ENCODE data around the gene ADARB1. TPM values are rescaled to one million over a fixed set of nuclear protein-coding genes. Genes with fewer than 3 reads are reported as not detected.
A peak's percentile ranks its signal among the peaks of the same experiment; 100 is the strongest.

ADARB1 gene
- total and polyA plus RNA-seq, 4 donors, result 54.7 to 224 (median 90.6) TPM

GRCh38 chr21:45164838-45165237, 90.5 kb downstream of the ADARB1 start:
- no peak for ATAC-seq (ENCODE audit: low FRiP score)
- 78 to 88% methylated on average over 6 of the region's 6 CpGs for WGBS, 2 donors
- H3K4me1 ChIP-seq (ENCODE audit: control insufficient read depth in 1 of 2, insufficient read depth in 2 of 2, low read length in 2 of 2), result peaks cover 4 to 8% of the 10 kb centered on the region in 2 donors
- H3K27me3 ChIP-seq (ENCODE audit: control insufficient read depth in 1 of 2, insufficient read depth in 2 of 2, low read length in 1 of 2), result no peaks in the 10 kb centered on the region
- no peaks in the 10 kb centered on the region for H3K9me3 ChIP-seq (ENCODE audit: control insufficient read depth, low read length)
- no peak for DNase-seq
- H3K27ac ChIP-seq (ENCODE audit: low read depth in 1 of 2, low read length in 2 of 2), result no peak overlapping the region
- H3K4me3 ChIP-seq (ENCODE audit: low read length in 2 of 2), result no peak overlapping the region
- intact Hi-C loops (cut with DNase I), result no loop called here
- H3K36me3 ChIP-seq (ENCODE audit: control insufficient read depth in 1 of 2, insufficient read depth in 2 of 2, low read length in 1 of 2), result peaks cover 0 to 3% of the 10 kb centered on the region in 2 donors

GRCh38 chr21:45166931-45167330, 92.6 kb downstream of the ADARB1 start:
- DNase-seq (no peak), ATAC-seq (ENCODE audit: low FRiP score) (no peak)
- H3K27me3 ChIP-seq (ENCODE audit: control insufficient read depth in 1 of 2, insufficient read depth in 2 of 2, low read length in 1 of 2), result no peaks in the 10 kb centered on the region
- H3K36me3 ChIP-seq (ENCODE audit: control insufficient read depth in 1 of 2, insufficient read depth in 2 of 2, low read length in 1 of 2), result peaks cover 0 to 2% of the 10 kb centered on the region in 2 donors
- peaks cover 4 to 8% of the 10 kb centered on the region in 2 donors for H3K4me1 ChIP-seq (ENCODE audit: control insufficient read depth in 1 of 2, insufficient read depth in 2 of 2, low read length in 2 of 2)
- intact Hi-C loops (cut with DNase I), result no loop called here
- H3K9me3 ChIP-seq (ENCODE audit: control insufficient read depth, low read length), result no peaks in the 10 kb centered on the region
- no peak overlapping the region for H3K27ac ChIP-seq (ENCODE audit: low read depth in 1 of 2, low read length in 2 of 2)
- H3K4me3 ChIP-seq (ENCODE audit: low read length in 2 of 2), result no peak overlapping the region
- 44 to 52% methylated on average over 5 of the region's 5 CpGs for WGBS, 2 donors

GRCh38 chr21:45167796-45168222, 93.4 kb downstream of the ADARB1 start:
- H3K9me3 ChIP-seq (ENCODE audit: control insufficient read depth, low read length), result no peaks in the 10 kb centered on the region
- H3K4me1 ChIP-seq (ENCODE audit: control insufficient read depth in 1 of 2, insufficient read depth in 2 of 2, low read length in 2 of 2), result peaks cover 4 to 8% of the 10 kb centered on the region in 2 donors
- intact Hi-C loops (cut with DNase I), result no loop called here
- no peaks in the 10 kb centered on the region for H3K27me3 ChIP-seq (ENCODE audit: control insufficient read depth in 1 of 2, insufficient read depth in 2 of 2, low read length in 1 of 2)
- H3K4me3 ChIP-seq (ENCODE audit: low read length in 2 of 2), result no peak overlapping the region
- DNase-seq, result no peak
- WGBS, 2 donors, result 26 to 31% methylated on average over 6 of the region's 6 CpGs
- H3K36me3 ChIP-seq (ENCODE audit: control insufficient read depth in 1 of 2, insufficient read depth in 2 of 2, low read length in 1 of 2), result peaks cover 0 to 3% of the 10 kb centered on the region in 2 donors
- ATAC-seq (ENCODE audit: low FRiP score), result peak; percentile 44
- peak overlapping the region in 1 of 2 donors; percentile 73 for H3K27ac ChIP-seq (ENCODE audit: low read depth in 1 of 2, low read length in 2 of 2)

GRCh38 chr21:45168522-45168921, 94.1 kb downstream of the ADARB1 start:
- DNase-seq, result no peak
- peaks cover 4 to 8% of the 10 kb centered on the region in 2 donors for H3K4me1 ChIP-seq (ENCODE audit: control insufficient read depth in 1 of 2, insufficient read depth in 2 of 2, low read length in 2 of 2)
- H3K27me3 ChIP-seq (ENCODE audit: control insufficient read depth in 1 of 2, insufficient read depth in 2 of 2, low read length in 1 of 2), result no peaks in the 10 kb centered on the region
- no peaks in the 10 kb centered on the region for H3K9me3 ChIP-seq (ENCODE audit: control insufficient read depth, low read length)
- no peak overlapping the region for H3K4me3 ChIP-seq (ENCODE audit: low read length in 2 of 2)
- H3K36me3 ChIP-seq (ENCODE audit: control insufficient read depth in 1 of 2, insufficient read depth in 2 of 2, low read length in 1 of 2), result peaks cover 0 to 3% of the 10 kb centered on the region in 2 donors
- H3K27ac ChIP-seq (ENCODE audit: low read depth in 1 of 2, low read length in 2 of 2), result peak overlapping the region in 1 of 2 donors; percentile 64
- ATAC-seq (ENCODE audit: low FRiP score), result no peak
- 51 to 52% methylated on average over 7 of the region's 7 CpGs for WGBS, 2 donors
- intact Hi-C loops (cut with DNase I), result no loop called here

- H3K4me1 ChIP-seq (ENCODE audit: control insufficient read depth in 1 of 2, insufficient read depth in 2 of 2, low read length in 2 of 2), result peaks cover 3 to 8% of the 10 kb centered on the region in 2 donors
- intact Hi-C loops (cut with DNase I), result no loop called here
- DNase-seq (peak in 1 of 2 donors; percentile 43), ATAC-seq (ENCODE audit: low FRiP score) (no peak)
- peaks cover 0 to 3% of the 10 kb centered on the region in 2 donors for H3K36me3 ChIP-seq (ENCODE audit: control insufficient read depth in 1 of 2, insufficient read depth in 2 of 2, low read length in 1 of 2)
- no peak overlapping the region for H3K4me3 ChIP-seq (ENCODE audit: low read length in 2 of 2)
- no peaks in the 10 kb centered on the region for H3K9me3 ChIP-seq (ENCODE audit: control insufficient read depth, low read length)
- H3K27ac ChIP-seq (ENCODE audit: low read depth in 1 of 2, low read length in 2 of 2), result peak overlapping the region in 1 of 2 donors; percentile 15
- 50 to 54% methylated on average over 7 of the region's 7 CpGs for WGBS, 2 donors
- H3K27me3 ChIP-seq (ENCODE audit: control insufficient read depth in 1 of 2, insufficient read depth in 2 of 2, low read length in 1 of 2), result no peaks in the 10 kb centered on the region
Measured at GRCh38 chr21:45169001-45169400, 94.6 kb downstream of the ADARB1 start.

- no peak overlapping the region for H3K4me3 ChIP-seq (ENCODE audit: low read length in 2 of 2)
- ATAC-seq (ENCODE audit: low FRiP score) (no peak), DNase-seq (no peak)
- peaks cover 0 to 3% of the 10 kb centered on the region in 2 donors for H3K36me3 ChIP-seq (ENCODE audit: control insufficient read depth in 1 of 2, insufficient read depth in 2 of 2, low read length in 1 of 2)
- H3K9me3 ChIP-seq (ENCODE audit: control insufficient read depth, low read length), result no peaks in the 10 kb centered on the region
- H3K27ac ChIP-seq (ENCODE audit: low read depth in 1 of 2, low read length in 2 of 2), result peak overlapping the region in 1 of 2 donors; percentile 26
- H3K4me1 ChIP-seq (ENCODE audit: control insufficient read depth in 1 of 2, insufficient read depth in 2 of 2, low read length in 2 of 2), result peaks cover 2 to 4% of the 10 kb centered on the region in 2 donors
- intact Hi-C loops (cut with DNase I), result no loop called here
- WGBS, 2 donors, result 35 to 43% methylated on average over 6 of the region's 6 CpGs
- H3K27me3 ChIP-seq (ENCODE audit: control insufficient read depth in 1 of 2, insufficient read depth in 2 of 2, low read length in 1 of 2), result no peaks in the 10 kb centered on the region
Measured at GRCh38 chr21:45169682-45170081, 95.3 kb downstream of the ADARB1 start.

- 92 to 95% methylated on average over 8 of the region's 8 CpGs for WGBS, 2 donors
- Histone ChIP-seq H3K4me1 (ENCODE audit: control insufficient read depth in 1 of 2, insufficient read depth in 2 of 2, low read length in 2 of 2) (peaks cover 2 to 4% of the 10 kb centered on the region in 2 donors), H3K9me3 (ENCODE audit: control insufficient read depth, low read length) (no peaks in the 10 kb centered on the region), H3K4me3 (ENCODE audit: low read length in 2 of 2) (no peak overlapping the region), H3K27ac (ENCODE audit: low read depth in 1 of 2, low read length in 2 of 2) (no peak overlapping the region), H3K36me3 (ENCODE audit: control insufficient read depth in 1 of 2, insufficient read depth in 2 of 2, low read length in 1 of 2) (peaks cover 0 to 3% of the 10 kb centered on the region in 2 donors), H3K27me3 (ENCODE audit: control insufficient read depth in 1 of 2, insufficient read depth in 2 of 2, low read length in 1 of 2) (no peaks in the 10 kb centered on the region)
- no peak for ATAC-seq (ENCODE audit: low FRiP score)
- peak in 1 of 2 donors; percentile 29 for DNase-seq
- intact Hi-C loops (cut with DNase I), result no loop called here
Measured at GRCh38 chr21:45170987-45171386, 96.6 kb downstream of the ADARB1 start.

GRCh38 chr21:45172420-45172819, 98.0 kb downstream of the ADARB1 start:
- Histone ChIP-seq H3K9me3 (ENCODE audit: control insufficient read depth, low read length) (no peaks in the 10 kb centered on the region), H3K27ac (ENCODE audit: low read depth in 1 of 2, low read length in 2 of 2) (no peak overlapping the region), H3K4me3 (ENCODE audit: low read length in 2 of 2) (no peak overlapping the region), H3K4me1 (ENCODE audit: control insufficient read depth in 1 of 2, insufficient read depth in 2 of 2, low read length in 2 of 2) (peaks cover 0 to 2% of the 10 kb centered on the region in 2 donors), H3K36me3 (ENCODE audit: control insufficient read depth in 1 of 2, insufficient read depth in 2 of 2, low read length in 1 of 2) (peaks cover 0 to 3% of the 10 kb centered on the region in 2 donors), H3K27me3 (ENCODE audit: control insufficient read depth in 1 of 2, insufficient read depth in 2 of 2, low read length in 1 of 2) (no peaks in the 10 kb centered on the region)
- ATAC-seq (ENCODE audit: low FRiP score) (no peak), DNase-seq (no peak)
- 86 to 94% methylated on average over 10 of the region's 10 CpGs for WGBS, 2 donors
- intact Hi-C loops (cut with DNase I), result no loop called here

- Histone ChIP-seq H3K9me3 (ENCODE audit: control insufficient read depth, low read length) (no peaks in the 10 kb centered on the region), H3K36me3 (ENCODE audit: control insufficient read depth in 1 of 2, insufficient read depth in 2 of 2, low read length in 1 of 2) (peaks cover 0 to 5% of the 10 kb centered on the region in 2 donors), H3K4me3 (ENCODE audit: low read length in 2 of 2) (no peak overlapping the region), H3K4me1 (ENCODE audit: control insufficient read depth in 1 of 2, insufficient read depth in 2 of 2, low read length in 2 of 2) (no peaks in the 10 kb centered on the region), H3K27ac (ENCODE audit: low read depth in 1 of 2, low read length in 2 of 2) (no peak overlapping the region), H3K27me3 (ENCODE audit: control insufficient read depth in 1 of 2, insufficient read depth in 2 of 2, low read length in 1 of 2) (no peaks in the 10 kb centered on the region)
- intact Hi-C loops (cut with DNase I), result no loop called here
- DNase-seq (no peak), ATAC-seq (ENCODE audit: low FRiP score) (no peak)
- 92 to 94% methylated on average over 12 of the region's 12 CpGs for WGBS, 2 donors
Measured at GRCh38 chr21:45175326-45176095, 101.1 kb downstream of the ADARB1 start.
